GM12864 (cell line): ENCODE measurements around the gene LIN37.

Source experiments
- DNase-seq: peaks from one replicate; pipeline ENCODE4 v3.0.0-alpha.2; 2011; ENCODE audit warnings: low read depth
- H3K4me3 ChIP-seq: 2 replicates; pipeline ENCODE4 v1.5.1; 2011; ENCODE audit warnings: mild to moderate bottlenecking, low read depth, low read length, control low read depth
- CTCF ChIP-seq: IDR thresholded peaks from 2 replicates; pipeline ENCODE4 v1.5.1; 2011; ENCODE audit warnings: low read depth, mild to moderate bottlenecking, moderate library complexity, low read length, control low read depth, inconsistent platforms; ENCODE audit errors: missing control alignments

LIN37 gene

DNA sequence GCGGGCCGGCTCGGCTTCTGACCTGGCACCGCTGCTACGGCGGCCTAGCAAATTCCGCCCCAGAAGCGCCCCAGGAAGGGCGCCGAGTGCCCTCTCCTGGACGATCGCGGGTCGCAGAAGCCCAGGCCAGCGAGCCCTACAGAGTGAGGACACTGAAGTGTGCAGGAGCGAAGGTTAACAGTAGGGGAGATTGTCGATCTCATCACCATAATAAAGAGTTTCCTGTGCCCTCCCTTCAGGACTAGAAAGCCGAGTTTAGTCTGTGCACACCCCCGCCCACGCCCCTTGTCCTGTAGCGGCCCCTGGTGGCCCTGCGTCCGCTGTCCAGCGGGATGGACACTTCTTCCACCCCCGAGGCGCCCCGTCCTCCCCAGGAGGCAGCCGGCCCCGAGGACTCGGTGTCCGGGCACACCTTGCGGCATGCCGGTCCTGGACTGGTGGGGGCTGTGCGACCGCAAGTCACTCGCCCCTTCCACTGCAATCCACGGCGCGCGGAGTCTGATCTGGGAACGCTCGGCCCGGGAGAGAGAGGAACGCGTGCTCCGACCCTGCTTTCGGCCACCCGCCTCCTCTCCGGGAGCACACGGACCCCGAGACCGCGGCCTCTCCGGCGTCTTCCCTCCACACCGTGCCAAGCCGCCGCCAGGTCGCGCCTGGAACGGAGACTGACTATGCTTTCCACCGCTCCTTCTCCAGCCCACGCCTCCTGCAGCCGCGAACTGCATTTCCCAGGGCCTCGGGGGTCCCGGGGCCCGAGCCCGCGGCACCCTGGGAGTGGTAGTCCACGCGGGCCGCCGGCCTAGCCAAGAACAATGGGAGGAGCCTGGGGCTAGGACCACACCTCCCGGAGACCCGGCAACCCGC lies 31.3 kb upstream of the LIN37 start:
- TF ChIP-seq CTCF: peak; percentile 73
- H3K4me3 ChIP-seq: peak overlapping the region; percentile 89
- DNase-seq: peak; percentile 88

- no peak for TF ChIP-seq CTCF
- peak within 1 kb of the TSS; percentile 89 for H3K4me3 ChIP-seq
- DNase-seq: no peak
Measured at GRCh38 chr19:35717665-35718344, 30.6 kb upstream of the LIN37 start, which contains the start of gene KMT2B. Gene KMT2B, plus strand, starts transcription at chr19:35718003. Its CDS starts 16 bp downstream, at chr19:35718019.

- peak overlapping the region; percentile 83 for H3K4me3 ChIP-seq
- DNase-seq: no peak
- no peak for TF ChIP-seq CTCF
Measured at GRCh38 chr19:35718345-35719041, 29.9 kb upstream of the LIN37 start.

DNA sequence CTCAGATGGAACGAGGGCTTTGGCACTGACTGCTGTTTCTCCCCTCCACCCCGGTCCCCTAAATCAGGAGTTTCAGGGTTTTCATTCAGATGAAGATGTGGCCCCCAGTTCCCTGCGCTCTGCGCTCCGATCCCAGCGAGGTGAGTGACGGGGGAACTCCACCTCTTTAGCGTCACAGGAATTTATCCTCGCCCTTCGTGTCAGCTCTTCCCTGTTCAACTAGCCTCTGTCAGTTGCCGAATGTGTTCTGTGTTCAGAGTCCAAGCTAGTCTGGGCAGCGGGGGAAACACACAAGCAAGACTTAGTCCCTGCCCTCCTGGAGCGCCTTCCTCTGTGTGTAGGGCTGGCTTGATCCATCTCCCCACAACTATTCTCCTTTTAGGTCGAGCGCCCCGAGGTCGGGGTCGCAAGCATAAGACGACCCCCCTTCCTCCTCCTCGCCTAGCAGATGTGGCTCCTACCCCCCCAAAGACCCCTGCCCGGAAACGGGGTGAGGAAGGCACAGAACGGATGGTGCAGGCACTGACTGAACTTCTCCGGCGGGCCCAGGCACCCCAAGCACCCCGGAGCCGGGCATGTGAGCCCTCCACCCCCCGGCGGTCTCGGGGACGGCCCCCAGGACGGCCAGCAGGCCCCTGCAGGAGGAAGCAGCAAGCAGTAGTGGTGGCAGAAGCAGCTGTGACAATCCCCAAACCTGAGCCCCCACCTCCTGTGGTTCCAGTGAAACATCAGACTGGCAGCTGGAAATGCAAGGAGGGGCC lies 28.8 kb upstream of the LIN37 start:
- H3K4me3 ChIP-seq: peak overlapping the region; percentile 83
- TF ChIP-seq CTCF: no peak
- DNase-seq: no peak

DNA sequence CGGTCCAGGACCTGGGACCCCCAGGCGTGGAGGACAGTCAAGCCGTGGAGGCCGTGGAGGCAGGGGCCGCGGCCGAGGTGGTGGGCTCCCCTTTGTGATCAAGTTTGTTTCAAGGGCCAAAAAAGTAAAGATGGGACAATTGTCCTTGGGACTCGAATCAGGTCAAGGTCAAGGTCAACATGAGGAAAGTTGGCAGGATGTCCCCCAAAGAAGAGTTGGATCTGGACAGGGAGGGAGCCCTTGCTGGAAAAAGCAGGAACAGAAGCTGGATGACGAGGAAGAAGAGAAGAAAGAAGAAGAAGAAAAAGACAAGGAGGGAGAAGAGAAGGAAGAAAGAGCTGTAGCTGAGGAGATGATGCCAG lies 28.2 kb upstream of the LIN37 start:
- H3K4me3 ChIP-seq: no peak overlapping the region
- TF ChIP-seq CTCF: no peak
- DNase-seq: no peak

- H3K4me3 ChIP-seq: no peak overlapping the region
- TF ChIP-seq CTCF: no peak
- DNase-seq: no peak
Measured at GRCh38 chr19:35720648-35721047, 27.7 kb upstream of the LIN37 start.
